Ovary (tissue), 9 donors: Measurements from ENCODE around the gene CD207. TPM values are rescaled to one million over a fixed set of nuclear protein-coding genes. Genes with fewer than 3 reads are reported as not detected.

Experiments used
- DNase-seq, 5 donors: peaks; one replicate each; pipeline ENCODE4 v3.0.0-alpha.2; 2019 to 2020
- H3K27ac ChIP-seq, 2 donors: fragments of 200-600 bp; one replicate each; pipeline versions ENCODE4 v1.5.1 to v1.8.0; 2019 to 2022
- H3K27me3 ChIP-seq: fragments of 200-600 bp; one replicate; pipeline ENCODE4 v1.8.0; 2022
- H3K36me3 ChIP-seq: fragments of 200-600 bp; sonication (generic); one replicate; pipeline ENCODE4 v1.5.1; 2019
- H3K4me1 ChIP-seq: one replicate; pipeline ENCODE4 v1.8.1; 2013; ENCODE audit warnings: mild to moderate bottlenecking, moderate library complexity; ENCODE audit not compliant: insufficient read depth
- H3K4me3 ChIP-seq: fragments of 200-600 bp; sonication (generic); one replicate; pipeline ENCODE4 v1.5.1; 2017
- H3K9me3 ChIP-seq, 2 donors: fragments of 200-600 bp in 1 of 2; sonication (generic) in 1 of 2; one replicate each; pipeline versions ENCODE4 v1.5.1 to v1.8.1; 2013 to 2019; ENCODE audit warnings: mild to moderate bottlenecking in 1 of 2, moderate library complexity in 1 of 2
- EP300 ChIP-seq: sonication (generic); formaldehyde crosslinking; IDR thresholded peaks from one replicate; pipeline ENCODE4 v1.6.1; 2017; ENCODE audit warnings: antibody characterized with exemption
- POLR2A ChIP-seq: fragments of 450-650 bp; IDR thresholded peaks from one replicate; pipeline ENCODE4 v1.6.1; 2017; ENCODE audit warnings: antibody characterized with exemption, mild to moderate bottlenecking, moderate library complexity
- WGBS, 3 donors: extraction: QIAGEN DNeasy Blood & Tissue Kit in 1 of 3; methylation state at CpG; one replicate each; pipeline versions ENCODE4 v1.1.5 to v1.1.7; 2013 to 2017; 5-methylcytosine and 5-hydroxymethylcytosine counted together
- intact Hi-C, 4 donors: fragments of 100-400 bp; cut with DNase I; formaldehyde crosslinking; loops; one replicate each; pipeline versions ENCODE4 v1.11.0 to v1.15.1; 2022 to 2023
- polyA plus RNA-seq, 2 donors: library from polyadenylated mRNA; stranded (reverse); fragments of 200-250 nt in 1 of 2; fragments of 350-450 nt in 1 of 2; fragmentation: Illumina TruSeq in 1 of 2; extraction: RNeasy Lipid Tissue Mini Kit (QIAGEN cat#74804) in 1 of 2; gene quantifications; one replicate each; pipeline ENCODE4 v1.2.3, GENCODE V29; 2013 to 2014
- total RNA-seq, 7 donors: library from RNA; depleted of rRNA in 2 of 7; stranded (reverse); fragments of >200 nt in 2 of 7; fragmentation: NEBNext Ultra II Directional in 3 of 7; extraction: Animal tissue kit (Norgen Biotek cat#: 25700) in 3 of 7; gene quantifications; one replicate each; pipeline versions ENCODE4 v1.1.0 to v1.2.4, GENCODE V29; 2016 to 2023
- TF ChIP-seq, protein P1 (sequence below), 3 donors: fragments of 450-650 bp in 2 of 3; fragments of 200-600 bp in 1 of 3; IDR thresholded peaks; one replicate each; pipeline versions ENCODE4 v1.5.1 to v1.8.0; 2016 to 2022; ENCODE audit warnings: antibody characterized with exemption in 3 of 3, mild to moderate bottlenecking in 1 of 3
- donor health status: DM: no; HTN: no; CAD: no; lungs with moderate emphysema.
- donor health status: DM: no; HTN: no; CAD: no.
- donor health status: Bipolar disorder and iron deficiency.
- donor health status: DM: yes; HTN: yes; CAD: no.
- donor health status: DM: no; HTN: no; CAD: no.
- donor health status: DM: yes; HTN: yes; CAD: no.

CD207 gene
- total and polyA plus RNA-seq, 9 donors, result 0.13 to 1.5 (median 0.40) TPM; not detected in 2

DNA sequence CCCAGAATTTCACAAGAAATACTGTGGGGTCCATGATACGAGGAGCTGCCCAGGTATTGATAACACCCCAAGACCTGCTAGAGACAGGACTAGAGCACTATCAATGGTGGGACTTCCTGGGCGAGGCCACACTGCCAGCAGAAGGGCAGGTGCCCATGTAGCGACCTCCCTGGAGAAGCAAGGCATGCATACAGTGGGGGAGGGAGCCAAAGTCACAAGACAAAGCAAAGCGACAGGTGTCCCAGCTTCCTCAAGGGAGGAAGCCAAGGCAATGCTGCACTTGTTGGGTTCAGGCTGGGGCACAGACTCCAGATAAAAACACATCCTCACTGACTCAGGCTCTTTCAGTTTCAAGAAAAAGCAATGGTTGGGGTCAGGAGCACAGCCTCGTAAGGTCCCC is 7.5 kb downstream of the CD207 start:
- H3K4me1 ChIP-seq, result no peaks in the 10 kb centered on the region
- no peaks in the 10 kb centered on the region for H3K9me3 ChIP-seq
- H3K27me3 ChIP-seq, result no peaks in the 10 kb centered on the region
- no peaks in the 10 kb centered on the region for H3K36me3 ChIP-seq
- no peak overlapping the region for H3K4me3 ChIP-seq
- H3K27ac ChIP-seq, result no peak overlapping the region
- 62 to 69% (median 64%) methylated on average over 5 of the region's 5 CpGs for WGBS, 3 donors
- no peak for DNase-seq
- TF ChIP-seq POLR2A (no peak), EP300 (no peak)
- TF ChIP-seq, protein P1, sequence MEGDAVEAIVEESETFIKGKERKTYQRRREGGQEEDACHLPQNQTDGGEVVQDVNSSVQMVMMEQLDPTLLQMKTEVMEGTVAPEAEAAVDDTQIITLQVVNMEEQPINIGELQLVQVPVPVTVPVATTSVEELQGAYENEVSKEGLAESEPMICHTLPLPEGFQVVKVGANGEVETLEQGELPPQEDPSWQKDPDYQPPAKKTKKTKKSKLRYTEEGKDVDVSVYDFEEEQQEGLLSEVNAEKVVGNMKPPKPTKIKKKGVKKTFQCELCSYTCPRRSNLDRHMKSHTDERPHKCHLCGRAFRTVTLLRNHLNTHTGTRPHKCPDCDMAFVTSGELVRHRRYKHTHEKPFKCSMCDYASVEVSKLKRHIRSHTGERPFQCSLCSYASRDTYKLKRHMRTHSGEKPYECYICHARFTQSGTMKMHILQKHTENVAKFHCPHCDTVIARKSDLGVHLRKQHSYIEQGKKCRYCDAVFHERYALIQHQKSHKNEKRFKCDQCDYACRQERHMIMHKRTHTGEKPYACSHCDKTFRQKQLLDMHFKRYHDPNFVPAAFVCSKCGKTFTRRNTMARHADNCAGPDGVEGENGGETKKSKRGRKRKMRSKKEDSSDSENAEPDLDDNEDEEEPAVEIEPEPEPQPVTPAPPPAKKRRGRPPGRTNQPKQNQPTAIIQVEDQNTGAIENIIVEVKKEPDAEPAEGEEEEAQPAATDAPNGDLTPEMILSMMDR (IDR thresholded peaks at IDR 0.05), result no peak
- intact Hi-C loops, result no loop called here

DNA sequence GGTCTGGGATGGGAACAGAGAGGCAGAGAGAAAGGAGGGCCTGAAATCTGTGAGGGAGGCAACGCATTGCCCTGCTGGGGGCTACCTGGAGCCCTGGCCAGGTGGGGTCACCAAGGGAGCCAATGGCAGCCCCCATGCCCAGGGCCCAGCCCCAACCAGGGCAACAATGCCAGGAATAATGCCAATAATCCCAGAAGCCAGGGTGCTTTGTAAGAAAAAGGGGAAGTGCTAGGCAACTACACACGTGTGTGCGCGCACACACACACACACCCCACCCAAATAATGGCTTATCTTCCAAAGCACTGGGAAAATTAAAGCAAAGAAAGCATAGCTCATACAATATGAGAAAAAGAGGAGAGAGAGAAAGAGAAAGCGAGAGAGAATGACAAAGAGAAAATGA is 8.2 kb downstream of the CD207 start:
- intact Hi-C loops, result no loop called here
- 65 to 74% (median 73%) methylated on average over 5 of the region's 5 CpGs for WGBS, 3 donors

DNA sequence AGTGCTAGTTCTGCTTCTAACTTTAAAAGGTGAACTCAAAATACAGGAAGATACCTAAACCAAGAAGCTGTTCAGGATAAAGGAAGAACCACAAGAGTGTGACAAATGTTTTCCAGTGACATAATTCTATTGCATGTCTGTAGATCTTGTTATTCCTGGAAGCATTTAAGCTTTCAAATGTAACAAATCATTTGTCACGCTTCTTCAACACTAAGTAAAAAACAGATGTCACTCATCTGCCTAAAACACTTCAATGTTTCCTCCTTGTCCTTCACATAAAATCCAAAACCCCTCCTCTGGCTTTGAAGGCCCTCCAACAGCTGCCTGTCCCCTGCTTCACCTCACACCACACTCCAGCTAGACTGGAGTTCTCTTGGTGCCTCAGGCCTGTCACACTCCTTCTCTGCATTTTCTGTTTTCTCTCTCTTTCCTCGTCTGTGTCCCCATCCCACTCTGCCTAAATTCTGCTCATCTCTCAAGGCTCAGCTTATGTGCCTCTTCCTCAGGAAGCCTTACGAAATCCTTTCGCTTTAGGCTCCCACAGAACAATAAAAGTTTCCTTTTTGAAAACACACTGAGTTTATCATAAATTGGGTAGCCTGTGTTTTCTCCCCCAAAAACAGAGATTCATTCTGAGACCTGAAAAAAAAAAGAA is 8.8 kb downstream of the CD207 start:
- Histone ChIP-seq H3K27me3 (no peaks in the 10 kb centered on the region), H3K4me3 (no peak overlapping the region), H3K4me1 (no peaks in the 10 kb centered on the region), H3K36me3 (no peaks in the 10 kb centered on the region), H3K9me3 (no peaks in the 10 kb centered on the region), H3K27ac (no peak overlapping the region)
- DNase-seq, result no peak
- TF ChIP-seq POLR2A (no peak), EP300 (no peak)
- TF ChIP-seq, protein P1 (IDR thresholded peaks at IDR 0.05), result no peak
- 71 to 74% (median 72%) methylated on average over 4 of the region's 4 CpGs for WGBS, 3 donors
- intact Hi-C loops, result no loop called here

More for the DNA sequence above, 8.2 kb downstream of the CD207 start:
- H3K27me3 ChIP-seq, result no peaks in the 10 kb centered on the region
- no peaks in the 10 kb centered on the region for H3K36me3 ChIP-seq
- no peak overlapping the region for H3K27ac ChIP-seq
- TF ChIP-seq, protein P1 (IDR thresholded peaks at IDR 0.05), result no peak
- TF ChIP-seq POLR2A, result no peak
- no peak for TF ChIP-seq EP300
- no peak overlapping the region for H3K4me3 ChIP-seq
- no peaks in the 10 kb centered on the region for H3K9me3 ChIP-seq
- no peaks in the 10 kb centered on the region for H3K4me1 ChIP-seq
- DNase-seq, result no peak

DNA sequence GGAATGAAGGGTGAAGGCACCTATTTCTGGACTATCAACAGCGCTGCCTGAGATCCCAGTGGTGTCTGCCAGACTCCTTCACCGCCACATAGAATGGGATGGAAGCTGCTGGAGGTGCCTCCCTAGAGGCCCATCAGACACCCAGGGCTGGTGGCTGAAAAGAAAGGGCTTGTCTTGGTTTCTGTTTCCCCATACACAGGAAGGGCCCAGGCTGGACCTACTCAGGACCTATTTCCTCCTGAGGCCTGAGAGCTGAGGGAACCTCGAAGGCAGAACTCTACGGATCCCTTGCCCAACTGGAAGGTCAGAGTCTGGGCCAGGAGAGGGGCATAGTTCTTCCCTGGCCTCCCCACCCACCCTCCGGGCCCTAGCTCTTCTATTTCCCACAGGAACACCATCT is 12.4 kb downstream of the CD207 start:
- no peaks in the 10 kb centered on the region for H3K4me1 ChIP-seq
- no peaks in the 10 kb centered on the region for H3K36me3 ChIP-seq
- H3K4me3 ChIP-seq, result no peak overlapping the region
- H3K27me3 ChIP-seq, result no peaks in the 10 kb centered on the region
- 84 to 89% (median 88%) methylated on average over 5 of the region's 5 CpGs for WGBS, 3 donors
- no peak for DNase-seq
- H3K9me3 ChIP-seq, result no peaks in the 10 kb centered on the region
- no peak overlapping the region for H3K27ac ChIP-seq
- intact Hi-C loops, result no loop called here
- TF ChIP-seq, protein P1 (IDR thresholded peaks at IDR 0.05), result no peak
- TF ChIP-seq POLR2A, result no peak
- no peak for TF ChIP-seq EP300
